ENCODE measurements around the gene RFC2.
"Not testable (repeated sequence)": the region's sequence is repeated elsewhere in the genome, so short reads cannot be mapped to it uniquely, and the experiment has no call there.

RFC2 gene

GRCh38 chr7:74249058-74249457, 5.1 kb downstream of the RFC2 start:
- H3K27me3 Mint-ChIP-seq; ATAC-seq (replicated peaks); DNase-seq; H3K4me3 Mint-ChIP-seq; H3K27ac Mint-ChIP-seq; H3K9me3 Mint-ChIP-seq: not testable (repeated sequence)
- Mint-ChIP-seq H3K4me1 (peaks cover 8 to 20% of the 10 kb centered on the region in 2 donors), H3K36me3 (peaks cover 25 to 33% of the 10 kb centered on the region in 2 donors)

GRCh38 chr7:74248156-74248555, 6.0 kb downstream of the RFC2 start:
- H3K27ac Mint-ChIP-seq: peak overlapping the region; percentile 51
- H3K9me3 Mint-ChIP-seq: no peaks in the 10 kb centered on the region
- H3K27me3 Mint-ChIP-seq: no peaks in the 10 kb centered on the region
- H3K4me3 Mint-ChIP-seq: no peak overlapping the region
- DNase-seq: no peak
- peaks cover 11 to 26% of the 10 kb centered on the region in 2 donors for H3K4me1 Mint-ChIP-seq
- H3K36me3 Mint-ChIP-seq: peaks cover 29 to 37% of the 10 kb centered on the region in 2 donors
- no peak for ATAC-seq (replicated peaks)

GRCh38 chr7:74246497-74246896, 7.7 kb downstream of the RFC2 start:
- Mint-ChIP-seq H3K27ac (no peak overlapping the region), H3K4me3 (no peak overlapping the region), H3K27me3 (no peaks in the 10 kb centered on the region), H3K9me3 (no peaks in the 10 kb centered on the region), H3K36me3 (peaks cover 36 to 47% of the 10 kb centered on the region in 2 donors), H3K4me1 (peaks cover 21 to 34% of the 10 kb centered on the region in 2 donors)
- no peak for DNase-seq
- no peak for ATAC-seq (replicated peaks)

- no peaks in the 10 kb centered on the region for H3K9me3 Mint-ChIP-seq
- H3K27ac Mint-ChIP-seq: peak overlapping the region; percentile 74
- peak overlapping the region; percentile 42 to 77 for H3K4me3 Mint-ChIP-seq
- DNase-seq (no peak), ATAC-seq (replicated peaks) (peak; percentile 51 to 54)
- H3K4me1 Mint-ChIP-seq: peaks cover 27 to 39% of the 10 kb centered on the region in 2 donors
- peaks cover 41 to 42% of the 10 kb centered on the region in 2 donors for H3K36me3 Mint-ChIP-seq
- H3K27me3 Mint-ChIP-seq: no peaks in the 10 kb centered on the region
Measured at GRCh38 chr7:74242122-74242443, 12.1 kb downstream of the RFC2 start.

GRCh38 chr7:74240482-74240881, 13.7 kb downstream of the RFC2 start:
- ATAC-seq (replicated peaks) (no peak), DNase-seq (no peak)
- H3K4me1 Mint-ChIP-seq: peaks cover 27 to 40% of the 10 kb centered on the region in 2 donors
- H3K36me3 Mint-ChIP-seq: peaks cover 45 to 54% of the 10 kb centered on the region in 2 donors
- no peak overlapping the region for H3K4me3 Mint-ChIP-seq
- H3K27ac Mint-ChIP-seq: no peak overlapping the region
- no peaks in the 10 kb centered on the region for H3K27me3 Mint-ChIP-seq
- no peaks in the 10 kb centered on the region for H3K9me3 Mint-ChIP-seq

- Mint-ChIP-seq H3K27me3 (no peaks in the 10 kb centered on the region), H3K9me3 (no peaks in the 10 kb centered on the region), H3K4me1 (peaks cover 18 to 37% of the 10 kb centered on the region in 2 donors), H3K36me3 (peaks cover 46 to 58% of the 10 kb centered on the region in 2 donors), H3K4me3 (no peak overlapping the region), H3K27ac (no peak overlapping the region)
- no peak for ATAC-seq (replicated peaks)
- no peak for DNase-seq
Measured at GRCh38 chr7:74236284-74236683, 17.9 kb downstream of the RFC2 start.

- H3K27ac Mint-ChIP-seq: peak overlapping the region; percentile 37
- no peak for DNase-seq
- ATAC-seq (replicated peaks): no peak
- H3K4me1 Mint-ChIP-seq: peaks cover 20 to 38% of the 10 kb centered on the region in 2 donors
- no peaks in the 10 kb centered on the region for H3K27me3 Mint-ChIP-seq
- no peaks in the 10 kb centered on the region for H3K9me3 Mint-ChIP-seq
- H3K4me3 Mint-ChIP-seq: no peak overlapping the region
- H3K36me3 Mint-ChIP-seq: peaks cover 47 to 60% of the 10 kb centered on the region in 2 donors
Measured at GRCh38 chr7:74235518-74236268, 18.5 kb downstream of the RFC2 start.

- ATAC-seq (replicated peaks) (no peak), DNase-seq (no peak)
- Mint-ChIP-seq H3K4me3 (no peak overlapping the region), H3K9me3 (no peaks in the 10 kb centered on the region), H3K27me3 (no peaks in the 10 kb centered on the region), H3K27ac (no peak overlapping the region), H3K36me3 (peaks cover 51 to 72% of the 10 kb centered on the region in 2 donors), H3K4me1 (peaks cover 27 to 48% of the 10 kb centered on the region in 2 donors)
Measured at GRCh38 chr7:74233655-74234285, 20.4 kb downstream of the RFC2 start.

- peaks cover 45 to 67% of the 10 kb centered on the region in 2 donors for H3K36me3 Mint-ChIP-seq
- peak overlapping the region in 1 of 2 donors; percentile 44 for H3K4me3 Mint-ChIP-seq
- H3K27me3 Mint-ChIP-seq: no peaks in the 10 kb centered on the region
- peaks cover 34 to 64% of the 10 kb centered on the region in 2 donors for H3K4me1 Mint-ChIP-seq
- H3K9me3 Mint-ChIP-seq: no peaks in the 10 kb centered on the region
- peak overlapping the region; percentile 84 for H3K27ac Mint-ChIP-seq
- ATAC-seq (replicated peaks) (peak; percentile 90 to 94), DNase-seq (peak; percentile 83)
Measured at GRCh38 chr7:74231232-74231590, 23.0 kb downstream of the RFC2 start.

- DNase-seq: peak; percentile 53
- peaks cover 47 to 68% of the 10 kb centered on the region in 2 donors for H3K36me3 Mint-ChIP-seq
- peak overlapping the region; percentile 84 for H3K27ac Mint-ChIP-seq
- peaks cover 34 to 67% of the 10 kb centered on the region in 2 donors for H3K4me1 Mint-ChIP-seq
- peak; percentile 57 to 68 for ATAC-seq (replicated peaks)
- H3K9me3 Mint-ChIP-seq: no peaks in the 10 kb centered on the region
- H3K27me3 Mint-ChIP-seq: no peaks in the 10 kb centered on the region
- peak overlapping the region; percentile 12 to 33 for H3K4me3 Mint-ChIP-seq
Measured at GRCh38 chr7:74230446-74231231, 23.6 kb downstream of the RFC2 start.

GRCh38 chr7:74228951-74229900, 25.0 kb downstream of the RFC2 start:
- Mint-ChIP-seq H3K9me3 (no peaks in the 10 kb centered on the region), H3K4me3 (peak overlapping the region in 1 of 2 donors; percentile 53), H3K27me3 (no peaks in the 10 kb centered on the region), H3K27ac (peak overlapping the region; percentile 88), H3K4me1 (peaks cover 36 to 67% of the 10 kb centered on the region in 2 donors), H3K36me3 (peaks cover 50 to 68% of the 10 kb centered on the region in 2 donors)
- peak in 1 of 2 donors; percentile 9 for ATAC-seq (replicated peaks)
- DNase-seq: no peak

GRCh38 chr7:74226633-74227032, 27.6 kb downstream of the RFC2 start:
- peak overlapping the region; percentile 60 for H3K27ac Mint-ChIP-seq
- H3K9me3 Mint-ChIP-seq: no peaks in the 10 kb centered on the region
- peaks cover 41 to 76% of the 10 kb centered on the region in 2 donors for H3K4me1 Mint-ChIP-seq
- H3K27me3 Mint-ChIP-seq: no peaks in the 10 kb centered on the region
- peaks cover 61 to 72% of the 10 kb centered on the region in 2 donors for H3K36me3 Mint-ChIP-seq
- peak overlapping the region; percentile 25 to 57 for H3K4me3 Mint-ChIP-seq
- DNase-seq (no peak), ATAC-seq (replicated peaks) (no peak)

- Mint-ChIP-seq H3K36me3 (peaks cover 59 to 68% of the 10 kb centered on the region in 2 donors), H3K4me3 (no peak overlapping the region), H3K27me3 (no peaks in the 10 kb centered on the region), H3K27ac (peak overlapping the region; percentile 86), H3K9me3 (no peaks in the 10 kb centered on the region), H3K4me1 (peaks cover 40 to 67% of the 10 kb centered on the region in 2 donors)
- DNase-seq (no peak), ATAC-seq (replicated peaks) (no peak)
Measured at GRCh38 chr7:74225400-74225799, 28.8 kb downstream of the RFC2 start.
